ENCODE data around the gene CDC34. TPM values are rescaled to one million over a fixed set of nuclear protein-coding genes. Genes with fewer than 3 reads are reported as not detected.

Gene CDC34
- total RNA-seq, 1 experiment from 2014 or later = 129 TPM

GRCh38 chr19:547836-548720 is 16.5 kb downstream of the CDC34 start:
- POLR2A ChIA-PET = interaction anchor here (0.6 kb wide), 1 partner anchor 267 kb away, joined by 3 read pairs; no protein-coding TSS in a partner anchor
- DNase-seq (ENCODE audit: low spot score) = no peak
- Mint-ChIP-seq H3K9me3 (no peaks in the 10 kb centered on the region), H3K27me3 (ENCODE audit: low read depth) (peaks cover 2% of the 10 kb centered on the region; the same call in 1 of the 2 replicates), H3K36me3 (no peaks in the 10 kb centered on the region), H3K4me1 (peaks cover 9% of the 10 kb centered on the region), H3K4me3 (no peak overlapping the region), H3K27ac (no peak overlapping the region)
- CTCF ChIA-PET = interaction anchor here (0.7 to 1.1 kb wide), 2 partner anchors 27 to 42 kb away, joined by 3 to 5 read pairs; no protein-coding TSS in a partner anchor
- no peak for ATAC-seq
- TF ChIP-seq ZBTB21 (CRISPR knock-in tag; IDR thresholded peaks at IDR 0.05; ENCODE audit: borderline replicate concordance) = no peak
- no peak for TF ChIP-seq E2F1 (CRISPR knock-in tag; IDR thresholded peaks at IDR 0.05)
- TF ChIP-seq GTF2I (CRISPR knock-in tag; conservative IDR thresholded peaks at IDR 0.05) = peak; percentile 83
- TF ChIP-seq ZNF425 (CRISPR knock-in tag; conservative IDR thresholded peaks at IDR 0.05) = no peak

GRCh38 chr19:548886-549830 is 17.6 kb downstream of the CDC34 start:
- ATAC-seq (no peak), DNase-seq (ENCODE audit: low spot score) (no peak)
- H3K27me3 Mint-ChIP-seq (ENCODE audit: low read depth) = peaks cover 2% of the 10 kb centered on the region; the same call in 1 of the 2 replicates
- H3K4me1 Mint-ChIP-seq = peaks cover 3% of the 10 kb centered on the region; the same call in 1 of the 2 replicates
- ChIA-PET POLR2A (interaction anchor here (0.6 kb wide), 1 partner anchor 25 kb away, joined by 3 read pairs; no protein-coding TSS in a partner anchor), CTCF (interaction anchor here (1.2 to 1.3 kb wide), 2 partner anchors 38 to 42 kb away, joined by 4 read pairs; no protein-coding TSS in a partner anchor)
- TF ChIP-seq ZNF512 (CRISPR knock-in tag; IDR thresholded peaks at IDR 0.05; ENCODE audit: borderline replicate concordance) (no peak), OVOL2 (CRISPR knock-in tag; IDR thresholded peaks at IDR 0.05; ENCODE audit: borderline replicate concordance) (no peak), EMX1 (CRISPR knock-in tag; IDR thresholded peaks at IDR 0.05) (no peak), ATF1 (CRISPR knock-in tag; IDR thresholded peaks at IDR 0.05) (no peak), TEAD4 (CRISPR knock-in tag; IDR thresholded peaks at IDR 0.05) (no peak), ZNF263 (CRISPR knock-in tag; IDR thresholded peaks at IDR 0.05; ENCODE audit: low read depth) (no peak), NFATC4 (CRISPR knock-in tag; IDR thresholded peaks at IDR 0.05) (no peak), SMAD3 (CRISPR knock-in tag; IDR thresholded peaks at IDR 0.05; ENCODE audit: borderline replicate concordance) (no peak), CDX4 (CRISPR knock-in tag; IDR thresholded peaks at IDR 0.05; ENCODE audit: borderline replicate concordance) (no peak), GRHL2 (CRISPR knock-in tag; IDR thresholded peaks at IDR 0.05; ENCODE audit: insufficient replicate concordance, severe bottlenecking) (no peak), NR2C2 (CRISPR knock-in tag; IDR thresholded peaks at IDR 0.05) (no peak), FOXK1 (CRISPR knock-in tag; IDR thresholded peaks at IDR 0.05) (no peak), E2F5 (CRISPR knock-in tag; IDR thresholded peaks at IDR 0.05) (no peak), TCF7 (CRISPR knock-in tag; IDR thresholded peaks at IDR 0.05; ENCODE audit: low read depth) (no peak)
- no peaks in the 10 kb centered on the region for H3K9me3 Mint-ChIP-seq
- H3K36me3 Mint-ChIP-seq = no peaks in the 10 kb centered on the region
- H3K4me3 Mint-ChIP-seq = no peak overlapping the region
- H3K27ac Mint-ChIP-seq = no peak overlapping the region
